Sigmoid colon (tissue), 7 donors: ENCODE data around the gene MCTP1. TPM values are rescaled to one million over a fixed set of nuclear protein-coding genes. Genes with fewer than 3 reads are reported as not detected.
"Not testable (repeated sequence)": the region's sequence is repeated elsewhere in the genome, so short reads cannot be mapped to it uniquely, and the experiment has no call there.

Experiments
- DNase-seq: peaks from one replicate; pipeline ENCODE4 v3.0.0-alpha.2; 2019
- H3K27ac ChIP-seq, 4 donors: fragments of 200-600 bp; sonication (generic); one replicate each; pipeline ENCODE4 v1.5.1; 2016 to 2019; ENCODE audit warnings: mild to moderate bottlenecking in 1 of 4
- H3K27me3 ChIP-seq, 3 donors: fragments of 200-600 bp; sonication (generic); one replicate each; pipeline ENCODE4 v1.5.1; 2019; ENCODE audit warnings: mild to moderate bottlenecking in 1 of 3
- H3K36me3 ChIP-seq, 4 donors: fragments of 200-600 bp; sonication (generic); one replicate each; pipeline ENCODE4 v1.5.1; 2016 to 2019
- H3K4me1 ChIP-seq, 4 donors: fragments of 200-600 bp; sonication (generic); one replicate each; pipeline ENCODE4 v1.5.1; 2017 to 2019
- H3K4me3 ChIP-seq, 4 donors: fragments of 200-600 bp; sonication (generic); one replicate each; pipeline ENCODE4 v1.5.1; 2017 to 2019; ENCODE audit warnings: mild to moderate bottlenecking in 2 of 4, moderate library complexity in 1 of 4
- H3K9me3 ChIP-seq, 4 donors: fragments of 200-600 bp in 3 of 4; sonication (generic) in 3 of 4; one replicate each; pipeline versions ENCODE4 v1.5.1 to v1.6.1; 2013 to 2019
- EP300 ChIP-seq, 4 donors: sonication (generic); formaldehyde crosslinking; IDR thresholded peaks; one replicate each; pipeline ENCODE4 v1.6.1; 2017; ENCODE audit warnings: antibody characterized with exemption in 4 of 4
- POLR2A ChIP-seq, 2 donors: fragments of 450-650 bp; IDR thresholded peaks; one replicate each; pipeline ENCODE4 v1.6.1; 2016; ENCODE audit warnings: antibody characterized with exemption in 2 of 2, mild to moderate bottlenecking in 2 of 2, moderate library complexity in 2 of 2
- POLR2AphosphoS5 ChIP-seq, 4 donors: sonication (generic); formaldehyde crosslinking; IDR thresholded peaks; one replicate each; pipeline ENCODE4 v1.6.1; 2017; ENCODE audit warnings: antibody characterized with exemption in 4 of 4
- WGBS, 2 donors: extraction: QIAGEN DNeasy Blood & Tissue Kit; methylation state at CpG; one replicate each; pipeline ENCODE4 v1.1.7; 2013; 5-methylcytosine and 5-hydroxymethylcytosine counted together
- intact Hi-C: fragments of 100-400 bp; cut with DNase I; formaldehyde crosslinking; loops from one replicate; pipeline ENCODE4 v1.15.1; 2023
- polyA plus RNA-seq, 3 donors: library from polyadenylated mRNA; stranded (reverse); fragments of 200-250 nt; gene quantifications; one replicate each; pipeline ENCODE4 v1.2.3, GENCODE V29; 2013
- total RNA-seq, 4 donors: library from RNA; depleted of rRNA; stranded (reverse); fragments of >200 nt; gene quantifications; one replicate each; pipeline ENCODE4 v1.1.0, GENCODE V29; 2016
- TF ChIP-seq, protein P1 (sequence below), 4 experiments: fragments of 450-650 bp in 3 of 4; fragments of 200-600 bp in 1 of 4; IDR thresholded peaks; one replicate each; pipeline ENCODE4 v1.5.1; 2016 to 2019; ENCODE audit warnings: antibody characterized with exemption in 4 of 4, mild to moderate bottlenecking in 3 of 4, moderate library complexity in 2 of 4
- donor health status: healthy with polysubstance abuse.
- donor health status: Bipolar disorder and iron deficiency.
- donor health status: healthy.

Gene MCTP1
- total and polyA plus RNA-seq, 7 donors: 2.1 to 20.5 (median 12.5) TPM

DNA sequence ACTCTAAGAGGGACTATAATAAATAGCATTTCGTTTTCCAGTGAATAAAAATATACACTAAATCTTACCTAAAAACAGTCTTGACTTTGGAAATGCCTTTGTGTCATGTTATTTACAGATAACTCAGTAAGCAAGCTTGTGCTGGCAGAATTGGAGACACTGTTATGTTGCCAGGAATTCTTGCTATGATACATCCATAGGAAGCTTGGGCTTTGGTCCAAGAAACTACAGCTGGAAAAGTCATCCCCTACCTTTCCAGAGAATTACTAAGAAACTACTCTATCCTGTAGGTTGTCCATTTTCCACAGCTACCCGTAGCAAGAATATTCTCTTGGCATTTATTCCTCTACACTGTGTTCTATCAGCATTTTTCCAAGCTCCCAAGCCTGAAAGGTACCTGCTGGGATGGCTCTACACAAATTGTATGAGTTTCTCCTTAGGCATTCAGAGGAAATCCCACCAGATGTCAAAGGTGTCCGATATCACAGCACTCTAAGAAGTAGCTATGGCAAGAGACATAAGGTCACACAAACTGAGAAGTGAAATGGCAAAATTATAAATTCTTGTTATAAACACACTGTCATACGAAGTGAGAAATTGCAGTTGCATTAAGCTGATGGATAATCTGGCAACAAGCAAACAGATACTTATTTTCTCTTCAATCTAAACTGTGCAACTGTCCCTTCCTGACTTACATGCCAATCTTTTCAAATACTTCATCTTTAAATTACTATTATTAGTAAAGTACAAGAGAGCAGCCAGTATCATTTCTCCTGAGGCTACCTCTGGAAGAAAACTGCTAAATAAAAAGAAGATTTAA is 68.5 kb downstream of the MCTP1 start:
- Histone ChIP-seq H3K27me3 (no peaks in the 10 kb centered on the region), H3K4me1 (no peaks in the 10 kb centered on the region), H3K9me3 (no peaks in the 10 kb centered on the region), H3K4me3 (no peak overlapping the region), H3K27ac (no peak overlapping the region), H3K36me3 (no peaks in the 10 kb centered on the region)
- no peak for DNase-seq
- no peak for TF ChIP-seq POLR2A (IDR thresholded peaks at IDR 0.05)
- intact Hi-C loops: no loop called here
- 44 to 63% methylated on average over 4 of the region's 4 CpGs for WGBS, 2 donors

DNA sequence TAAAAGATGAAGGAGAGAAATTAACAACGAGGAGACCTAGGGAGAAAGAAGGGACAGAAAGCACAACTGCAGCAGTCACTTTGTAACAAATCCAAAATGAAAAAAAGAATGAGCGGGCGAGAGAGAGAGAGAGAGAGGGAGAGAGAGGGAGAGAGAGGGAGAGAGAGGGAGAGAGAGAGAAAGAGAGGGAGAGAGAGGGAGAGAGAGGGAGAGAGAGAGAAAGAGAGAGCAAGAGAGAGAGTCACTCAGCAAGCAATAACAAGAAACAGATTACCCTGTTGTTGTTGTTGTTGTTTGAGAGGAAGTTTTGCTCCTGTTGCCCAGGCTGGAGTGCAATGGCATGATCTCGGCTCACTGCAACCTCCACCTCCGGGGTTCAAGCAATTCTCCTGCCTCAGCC is 77.1 kb downstream of the MCTP1 start:
- DNase-seq, H3K4me1 ChIP-seq, H3K27ac ChIP-seq, H3K9me3 ChIP-seq, H3K27me3 ChIP-seq, H3K4me3 ChIP-seq, H3K36me3 ChIP-seq, intact Hi-C loops: not testable (repeated sequence)
- 81 to 85% methylated on average over 5 of the region's 5 CpGs for WGBS, 2 donors

DNA sequence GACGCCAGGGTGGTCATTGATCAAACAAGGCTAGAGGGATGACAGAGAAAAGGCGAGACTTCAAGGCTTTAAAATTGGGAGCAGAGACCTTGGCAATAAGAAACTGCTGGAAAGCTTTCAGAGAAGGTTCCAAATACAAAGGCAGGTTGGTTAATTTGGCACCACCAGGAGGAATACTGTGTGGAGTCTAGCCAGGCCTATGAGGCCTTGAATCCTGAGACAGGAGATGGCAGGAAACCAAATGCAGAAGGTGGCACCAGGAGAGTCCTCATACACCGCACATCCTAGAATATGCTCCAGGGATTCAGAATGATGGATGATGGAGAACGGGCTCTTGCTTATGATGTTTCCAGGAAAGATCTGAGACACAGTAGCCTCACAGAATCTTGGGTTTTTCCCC is 90.0 kb downstream of the MCTP1 start:
- Histone ChIP-seq H3K27ac (no peak overlapping the region), H3K27me3 (no peaks in the 10 kb centered on the region), H3K4me1 (no peaks in the 10 kb centered on the region), H3K4me3 (no peak overlapping the region), H3K9me3 (no peaks in the 10 kb centered on the region), H3K36me3 (no peaks in the 10 kb centered on the region)
- TF ChIP-seq, protein P1, sequence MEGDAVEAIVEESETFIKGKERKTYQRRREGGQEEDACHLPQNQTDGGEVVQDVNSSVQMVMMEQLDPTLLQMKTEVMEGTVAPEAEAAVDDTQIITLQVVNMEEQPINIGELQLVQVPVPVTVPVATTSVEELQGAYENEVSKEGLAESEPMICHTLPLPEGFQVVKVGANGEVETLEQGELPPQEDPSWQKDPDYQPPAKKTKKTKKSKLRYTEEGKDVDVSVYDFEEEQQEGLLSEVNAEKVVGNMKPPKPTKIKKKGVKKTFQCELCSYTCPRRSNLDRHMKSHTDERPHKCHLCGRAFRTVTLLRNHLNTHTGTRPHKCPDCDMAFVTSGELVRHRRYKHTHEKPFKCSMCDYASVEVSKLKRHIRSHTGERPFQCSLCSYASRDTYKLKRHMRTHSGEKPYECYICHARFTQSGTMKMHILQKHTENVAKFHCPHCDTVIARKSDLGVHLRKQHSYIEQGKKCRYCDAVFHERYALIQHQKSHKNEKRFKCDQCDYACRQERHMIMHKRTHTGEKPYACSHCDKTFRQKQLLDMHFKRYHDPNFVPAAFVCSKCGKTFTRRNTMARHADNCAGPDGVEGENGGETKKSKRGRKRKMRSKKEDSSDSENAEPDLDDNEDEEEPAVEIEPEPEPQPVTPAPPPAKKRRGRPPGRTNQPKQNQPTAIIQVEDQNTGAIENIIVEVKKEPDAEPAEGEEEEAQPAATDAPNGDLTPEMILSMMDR (IDR thresholded peaks at IDR 0.05): no peak
- no peak for TF ChIP-seq POLR2AphosphoS5 (IDR thresholded peaks at IDR 0.05)
- TF ChIP-seq POLR2A (IDR thresholded peaks at IDR 0.05): no peak
- no peak for TF ChIP-seq EP300 (IDR thresholded peaks at IDR 0.05)
- intact Hi-C loops: no loop called here
- no peak for DNase-seq
- 82 to 88% methylated on average over 4 of the region's 4 CpGs for WGBS, 2 donors

DNA sequence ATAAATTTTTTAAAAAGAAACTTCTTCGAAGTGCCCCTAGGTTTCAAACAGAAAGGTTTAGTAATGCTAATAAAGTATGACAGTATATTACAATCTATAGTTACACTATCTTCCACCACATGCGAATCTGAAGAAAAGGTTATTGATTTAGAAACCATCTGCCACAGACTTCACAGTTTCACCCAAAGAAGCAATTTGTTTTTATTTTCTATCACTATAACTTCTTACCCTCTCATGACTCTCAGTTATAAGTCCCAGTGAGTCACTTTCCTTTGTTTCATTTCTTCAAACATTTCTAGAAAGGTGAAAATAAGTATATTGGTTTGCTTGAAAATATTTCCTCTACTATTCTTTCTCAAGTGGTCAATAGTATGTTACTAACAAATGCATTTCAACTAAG is 93.6 kb downstream of the MCTP1 start:
- intact Hi-C loops: no loop called here
- Histone ChIP-seq H3K27ac (no peak overlapping the region), H3K4me1 (no peaks in the 10 kb centered on the region), H3K36me3 (no peaks in the 10 kb centered on the region), H3K9me3 (no peaks in the 10 kb centered on the region), H3K27me3 (no peaks in the 10 kb centered on the region), H3K4me3 (no peak overlapping the region)
- no peak for DNase-seq
- 70 to 88% methylated on average over 2 of the region's 2 CpGs for WGBS, 2 donors
- TF ChIP-seq, protein P1 (IDR thresholded peaks at IDR 0.05): no peak
- no peak for TF ChIP-seq POLR2A (IDR thresholded peaks at IDR 0.05)
- TF ChIP-seq POLR2AphosphoS5 (IDR thresholded peaks at IDR 0.05): no peak
- TF ChIP-seq EP300 (IDR thresholded peaks at IDR 0.05): no peak

DNA sequence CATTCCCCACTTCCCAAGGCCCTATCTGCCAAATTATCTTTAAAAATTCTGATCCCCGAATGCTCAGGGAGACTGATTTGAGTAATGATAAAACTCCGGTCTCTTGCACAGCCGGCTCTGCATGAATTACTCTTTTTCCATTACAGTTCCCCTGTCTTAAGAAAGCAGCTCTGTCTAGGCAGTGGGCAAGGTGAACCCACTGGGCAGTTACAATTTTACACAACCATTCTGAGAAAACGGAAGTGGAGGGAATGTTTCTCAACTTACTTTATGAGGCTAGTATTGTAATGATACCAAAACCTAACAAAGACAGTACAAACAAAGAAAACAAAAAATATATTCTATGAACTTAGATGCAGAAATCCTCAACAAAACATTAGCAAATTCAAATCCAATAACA is 100.0 kb downstream of the MCTP1 start:
- intact Hi-C loops: no loop called here
- H3K4me1 ChIP-seq: no peaks in the 10 kb centered on the region
- 80 to 87% methylated on average over 4 of the region's 4 CpGs for WGBS, 2 donors
- H3K4me3 ChIP-seq: no peak overlapping the region
- no peak overlapping the region for H3K27ac ChIP-seq
- no peaks in the 10 kb centered on the region for H3K36me3 ChIP-seq
- no peak for DNase-seq
- TF ChIP-seq POLR2A (IDR thresholded peaks at IDR 0.05) (no peak), POLR2AphosphoS5 (IDR thresholded peaks at IDR 0.05) (no peak), EP300 (IDR thresholded peaks at IDR 0.05) (no peak)
- TF ChIP-seq, protein P1 (IDR thresholded peaks at IDR 0.05): no peak
- H3K9me3 ChIP-seq: no peaks in the 10 kb centered on the region
- no peaks in the 10 kb centered on the region for H3K27me3 ChIP-seq

DNA sequence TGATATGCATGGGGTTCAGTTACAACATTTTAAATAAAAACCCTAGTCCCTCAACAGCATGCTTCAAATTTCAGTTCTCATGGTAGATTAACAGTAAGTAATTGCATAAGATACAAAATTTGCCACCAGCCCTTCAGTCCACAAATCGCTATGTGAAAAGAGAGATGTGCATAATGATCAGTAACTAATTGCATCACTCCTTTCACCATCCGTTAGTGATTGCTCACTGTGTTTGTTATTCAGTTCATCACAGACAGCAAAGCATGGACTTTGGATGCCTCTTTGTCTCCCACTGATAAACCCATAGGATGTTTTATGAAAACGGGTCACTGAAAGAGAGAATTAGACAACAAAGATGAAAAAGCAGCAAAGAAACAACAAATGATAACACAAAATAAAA is 103.2 kb downstream of the MCTP1 start:
- H3K4me1 ChIP-seq: no peaks in the 10 kb centered on the region
- intact Hi-C loops: no loop called here
- no peak overlapping the region for H3K4me3 ChIP-seq
- WGBS, 2 donors: 74 to 78% methylated on average over 3 of the region's 3 CpGs
- no peaks in the 10 kb centered on the region for H3K27me3 ChIP-seq
- TF ChIP-seq POLR2AphosphoS5 (IDR thresholded peaks at IDR 0.05): no peak
- no peak for TF ChIP-seq EP300 (IDR thresholded peaks at IDR 0.05)
- TF ChIP-seq, protein P1 (IDR thresholded peaks at IDR 0.05): no peak
- no peak for TF ChIP-seq POLR2A (IDR thresholded peaks at IDR 0.05)
- DNase-seq: no peak
- H3K27ac ChIP-seq: no peak overlapping the region
- H3K9me3 ChIP-seq: no peaks in the 10 kb centered on the region
- no peaks in the 10 kb centered on the region for H3K36me3 ChIP-seq
